Measurements from ENCODE around the gene PNMT. TPM values are rescaled to one million over a fixed set of nuclear protein-coding genes. Genes with fewer than 3 reads are reported as not detected.

Gene PNMT
- total RNA-seq, 2 donors from 2014 or later = 14.9 to 26.2 TPM

DNA sequence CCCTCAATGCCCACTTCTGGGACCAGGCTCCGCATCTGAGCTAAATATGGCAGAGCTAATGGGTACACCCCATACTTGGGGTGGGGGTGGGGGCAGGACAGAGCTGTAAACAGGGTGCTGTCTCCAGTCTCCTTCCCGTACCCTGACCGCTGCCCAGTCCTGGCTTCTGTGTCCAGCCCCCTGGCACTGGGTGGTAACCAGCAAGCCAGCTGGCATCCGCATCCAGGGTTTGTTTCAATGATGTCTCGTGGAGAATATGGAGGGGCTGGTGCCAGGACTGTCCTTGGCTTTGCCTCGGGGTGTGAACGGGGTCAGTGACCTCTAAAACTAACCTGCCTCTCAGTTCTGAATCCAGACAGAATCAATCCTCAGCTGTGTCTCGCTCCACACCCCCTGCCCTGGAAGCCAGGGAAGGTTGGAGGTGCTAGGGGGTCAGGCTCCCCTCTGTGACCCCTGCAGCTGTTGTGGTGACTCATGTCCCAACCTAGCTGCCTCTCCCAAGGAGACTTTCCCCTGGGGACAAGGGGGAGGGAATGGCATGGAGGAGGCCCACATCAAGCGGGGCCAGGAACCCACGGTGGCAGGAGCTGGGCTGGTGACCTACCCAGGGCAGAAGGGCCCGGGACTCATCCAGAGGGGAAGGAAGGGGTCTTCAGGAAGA lies 1.5 kb upstream of the PNMT start:
- Histone ChIP-seq H3K9me3 (no peaks in the 10 kb centered on the region), H3K4me1 (peaks cover 0 to 81% of the 10 kb centered on the region in 2 donors), H3K27ac (peak overlapping the region; percentile 89 to 96), H3K36me3 (peaks cover 9% of the 10 kb centered on the region), H3K27me3 (no peaks in the 10 kb centered on the region), H3K4me3 (peak overlapping the region; percentile 57 to 64)
- no peak for TF ChIP-seq CTCF (IDR thresholded peaks at IDR 0.05)
- no peak for DNase-seq (ENCODE audit: low spot score)

GRCh38 chr17:39667262-39667944 lies 850 bp upstream of the PNMT start:
- Histone ChIP-seq H3K36me3 (peaks cover 3% of the 10 kb centered on the region), H3K4me3 (peak overlapping the region; percentile 57 to 64), H3K4me1 (peaks cover 0 to 81% of the 10 kb centered on the region in 2 donors), H3K9me3 (no peaks in the 10 kb centered on the region), H3K27ac (peak overlapping the region; percentile 89 to 96), H3K27me3 (no peaks in the 10 kb centered on the region)
- DNase-seq (ENCODE audit: low spot score) = no peak
- TF ChIP-seq CTCF (IDR thresholded peaks at IDR 0.05) = no peak

GRCh38 chr17:39669897-39670735 lies 1.9 kb downstream of the PNMT start:
- no peak for DNase-seq (ENCODE audit: low spot score)
- Histone ChIP-seq H3K4me3 (no peak overlapping the region), H3K36me3 (no peaks in the 10 kb centered on the region), H3K27ac (peak overlapping the region; percentile 89 to 96), H3K4me1 (peaks cover 0 to 75% of the 10 kb centered on the region in 2 donors), H3K9me3 (no peaks in the 10 kb centered on the region), H3K27me3 (no peaks in the 10 kb centered on the region)
- no peak for TF ChIP-seq CTCF (IDR thresholded peaks at IDR 0.05)

DNA sequence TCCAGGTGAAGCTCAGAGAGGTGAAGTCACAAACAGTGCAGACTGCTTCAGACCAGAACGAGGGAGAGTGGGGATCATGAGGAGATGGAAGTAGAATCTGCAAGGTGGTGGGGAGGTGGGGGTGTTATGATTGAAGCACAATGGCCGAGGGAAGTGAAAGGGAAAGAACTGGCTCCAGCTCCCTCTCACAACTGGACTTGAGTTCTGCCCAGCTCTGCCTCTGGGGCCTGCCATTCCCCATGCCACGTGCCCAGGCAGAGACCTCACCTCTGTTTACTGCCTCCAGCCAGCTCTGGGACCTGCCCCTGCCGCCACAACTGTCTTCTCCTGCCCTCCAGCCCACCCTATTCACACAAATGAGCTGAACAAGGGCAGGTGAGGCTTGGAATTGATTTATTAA lies 2.5 kb downstream of the PNMT start:
- H3K27ac ChIP-seq = peak overlapping the region; percentile 89 to 96
- H3K9me3 ChIP-seq = no peaks in the 10 kb centered on the region
- no peak overlapping the region for H3K4me3 ChIP-seq
- peaks cover 0 to 81% of the 10 kb centered on the region in 2 donors for H3K4me1 ChIP-seq
- TF ChIP-seq CTCF (IDR thresholded peaks at IDR 0.05) = no peak
- DNase-seq (ENCODE audit: low spot score) = no peak
- H3K36me3 ChIP-seq = no peaks in the 10 kb centered on the region
- no peaks in the 10 kb centered on the region for H3K27me3 ChIP-seq

DNA sequence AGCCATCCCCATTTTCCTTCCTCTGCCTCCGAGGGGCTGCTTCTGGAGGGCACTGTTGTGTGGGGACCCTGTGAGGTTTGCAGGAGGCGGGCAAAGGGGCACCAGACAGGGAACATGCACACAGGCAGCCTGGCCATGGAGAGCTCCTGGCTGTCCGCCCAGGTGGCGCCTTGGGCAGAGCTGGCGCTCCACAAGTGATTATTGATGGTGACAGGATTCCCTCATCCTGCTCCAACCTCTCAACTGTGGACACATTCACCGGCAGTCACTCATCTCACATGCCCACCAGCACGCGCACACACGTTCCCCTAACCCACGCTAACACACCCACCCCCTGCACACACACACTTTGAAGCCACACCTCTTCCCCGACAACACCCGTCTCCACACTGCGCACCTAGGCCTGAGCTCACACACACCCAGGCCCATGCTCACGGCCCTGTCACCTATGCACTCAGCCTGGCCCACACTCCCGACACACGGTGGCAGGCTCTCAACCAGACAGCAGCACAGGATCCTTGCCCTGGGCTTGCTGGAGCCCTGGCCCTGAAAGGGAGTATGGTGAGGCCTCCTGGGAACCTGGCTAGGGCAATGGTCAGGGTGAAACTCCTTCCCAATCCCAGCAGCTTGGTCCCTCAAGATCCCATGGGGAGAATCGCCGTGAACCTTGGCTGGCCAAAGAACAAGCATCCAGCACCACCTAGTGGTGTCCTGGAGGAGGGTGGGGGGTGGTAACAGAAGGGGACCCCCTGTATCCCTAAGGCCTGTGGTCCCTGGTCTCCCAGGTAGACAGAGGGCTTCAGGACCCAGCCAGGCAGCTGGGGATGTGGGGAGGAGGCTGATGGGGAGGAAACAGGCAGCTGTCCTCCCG lies 3.6 kb downstream of the PNMT start:
- DNase-seq (ENCODE audit: low spot score) = no peak
- Histone ChIP-seq H3K9me3 (no peaks in the 10 kb centered on the region), H3K27ac (peak overlapping the region; percentile 89 to 96), H3K4me3 (no peak overlapping the region), H3K4me1 (peaks cover 0 to 87% of the 10 kb centered on the region in 2 donors), H3K27me3 (no peaks in the 10 kb centered on the region), H3K36me3 (no peaks in the 10 kb centered on the region)
- TF ChIP-seq CTCF (IDR thresholded peaks at IDR 0.05) = peak; percentile 53 to 66

Measured in right atrium auricular region (tissue), 2 donors.